HEK293 (cell line): ENCODE measurements around the gene AADACL3.

Source experiments
- CTCF ChIA-PET: fragments of 350-600 bp; formaldehyde crosslinking; extraction: SDS; loops from one replicate; lab custom pipeline; 2021; ENCODE audit warnings: antibody characterized with exemption; lab: Yijun Ruan, JAX
- POLR2A ChIA-PET: fragments of 300-600 bp; formaldehyde crosslinking; extraction: SDS; loops from one replicate; lab custom pipeline; 2020; ENCODE audit warnings: antibody characterized with exemption, inconsistent platforms; lab: Yijun Ruan, JAX
- H3K27ac ChIP-seq: fragments of 200-500 bp; sonication (Bioruptor generic); 2 replicates; pipeline ENCODE4 v1.5.1; 2014; ENCODE audit warnings: low read depth, low read length, control low read depth, inconsistent platforms; ENCODE audit errors: extremely low read depth
- H3K36me3 ChIP-seq, 2 experiments: fragments of 200-500 bp in 1 of 2; sonication (Bioruptor generic) in 1 of 2; 1 replicate in 1 of 2; 2 replicates in 1 of 2; pipeline ENCODE4 v1.5.1; 2014 to 2017; ENCODE audit warnings: inconsistent platforms in 2 of 2, low read length in 2 of 2; ENCODE audit not compliant: control insufficient read depth in 2 of 2, insufficient read depth in 1 of 2
- H3K4me1 ChIP-seq: fragments of 200-500 bp; sonication (Bioruptor generic); 2 replicates; pipeline ENCODE4 v1.5.1; 2014; ENCODE audit warnings: mild to moderate bottlenecking, low read length, inconsistent platforms; ENCODE audit not compliant: control insufficient read depth, insufficient read depth
- H3K4me3 ChIP-seq: 2 replicates; pipeline ENCODE4 v1.5.1; 2011; ENCODE audit warnings: low read depth, mild to moderate bottlenecking, control low read depth, low read length, moderate library complexity
- H3K9me3 ChIP-seq: fragments of 200-500 bp; sonication (Bioruptor generic); 2 replicates; pipeline ENCODE4 v1.5.1; 2014; ENCODE audit warnings: low read depth, low read length, inconsistent platforms; ENCODE audit not compliant: control insufficient read depth, insufficient read depth
- BCL11B ChIP-seq: fragments of 450-650 bp; formaldehyde crosslinking; IDR thresholded peaks from 2 replicates; pipeline ENCODE4 v1.5.1; 2016; ENCODE audit warnings: low read depth, missing biosample characterization, missing genetic modification characterization
- FEZF1 ChIP-seq: fragments of 450-650 bp; formaldehyde crosslinking; IDR thresholded peaks from 2 replicates; pipeline ENCODE4 v1.5.1; 2016; ENCODE audit warnings: missing biosample characterization, missing genetic modification characterization
- HOXC10 ChIP-seq: sonication (generic); formaldehyde crosslinking; IDR thresholded peaks from 2 replicates; pipeline ENCODE4 v1.8.1; 2023; ENCODE audit warnings: mild to moderate bottlenecking, missing genetic modification reagents
- SETDB1 ChIP-seq: IDR thresholded peaks from one replicate; pipeline ENCODE4 v1.6.1; 2017; ENCODE audit warnings: mild to moderate bottlenecking, low read length, moderate library complexity, mixed read lengths; ENCODE audit not compliant: insufficient read length
- TRIM28 ChIP-seq: IDR thresholded peaks from 2 replicates; pipeline ENCODE4 v1.6.1; 2011; ENCODE audit warnings: low read length, control low read depth, borderline replicate concordance
- YY1 ChIP-seq: fragments of 450-650 bp; formaldehyde crosslinking; IDR thresholded peaks from 2 replicates; pipeline ENCODE4 v1.5.1; 2018; ENCODE audit warnings: missing biosample characterization, missing genetic modification characterization
- ZFP69B ChIP-seq: fragments of 450-650 bp; formaldehyde crosslinking; IDR thresholded peaks from 2 replicates; pipeline ENCODE4 v1.5.1; 2016; ENCODE audit warnings: missing biosample characterization, missing genetic modification characterization
- ZNF146 ChIP-seq: fragments of 450-650 bp; formaldehyde crosslinking; IDR thresholded peaks from 2 replicates; pipeline ENCODE4 v1.5.1; 2016; ENCODE audit warnings: missing biosample characterization, missing genetic modification characterization
- ZNF335 ChIP-seq: fragments of 450-650 bp; formaldehyde crosslinking; conservative IDR thresholded peaks from 2 replicates; pipeline ENCODE4 v1.5.1; 2016; ENCODE audit warnings: missing biosample characterization, missing genetic modification characterization
- ZNF433 ChIP-seq: fragments of 450-650 bp; formaldehyde crosslinking; IDR thresholded peaks from 2 replicates; pipeline ENCODE4 v1.5.1; 2016; ENCODE audit warnings: missing biosample characterization, missing genetic modification characterization, low read depth
- ZNF510 ChIP-seq: fragments of 450-650 bp; formaldehyde crosslinking; IDR thresholded peaks from 2 replicates; pipeline ENCODE4 v1.5.1; 2018; ENCODE audit warnings: mild to moderate bottlenecking, missing genetic modification characterization, missing biosample characterization; ENCODE audit not compliant: insufficient replicate concordance
- ZNF521 ChIP-seq: fragments of 450-650 bp; formaldehyde crosslinking; IDR thresholded peaks from 2 replicates; pipeline ENCODE4 v1.5.1; 2017; ENCODE audit warnings: missing biosample characterization, mild to moderate bottlenecking, missing genetic modification characterization
- ZNF561 ChIP-seq: fragments of 450-650 bp; IDR thresholded peaks from 2 replicates; pipeline ENCODE4 v1.5.1; 2018; ENCODE audit warnings: missing biosample characterization, missing genetic modification characterization, borderline replicate concordance
- ZNF624 ChIP-seq: fragments of 450-650 bp; formaldehyde crosslinking; IDR thresholded peaks from 2 replicates; pipeline ENCODE4 v1.5.1; 2017; ENCODE audit warnings: missing biosample characterization, missing genetic modification characterization
- ZNF747 ChIP-seq: fragments of 450-650 bp; formaldehyde crosslinking; IDR thresholded peaks from 2 replicates; pipeline ENCODE4 v1.5.1; 2016; ENCODE audit warnings: missing biosample characterization, missing genetic modification characterization
- ZNF837 ChIP-seq: fragments of 450-650 bp; formaldehyde crosslinking; IDR thresholded peaks from 2 replicates; pipeline ENCODE4 v1.5.1; 2016; ENCODE audit warnings: missing biosample characterization, missing genetic modification characterization
- TF ChIP-seq, protein P1 (sequence below): sonication (generic); formaldehyde crosslinking; IDR thresholded peaks from 2 replicates; pipeline ENCODE4 v1.8.1; 2022; ENCODE audit warnings: mild to moderate bottlenecking, moderate library complexity, missing genetic modification reagents
- TF ChIP-seq, protein P2 (sequence below): fragments of 450-650 bp; IDR thresholded peaks from 2 replicates; pipeline ENCODE4 v1.5.1; 2018; ENCODE audit warnings: missing biosample characterization, missing genetic modification characterization
- TF ChIP-seq, protein P3 (sequence below): fragments of 450-650 bp; formaldehyde crosslinking; IDR thresholded peaks from 2 replicates; pipeline ENCODE4 v1.5.1; 2016; ENCODE audit warnings: missing biosample characterization, missing genetic modification characterization, borderline replicate concordance
- TF ChIP-seq, protein P4 (sequence below): fragments of 450-650 bp; formaldehyde crosslinking; IDR thresholded peaks from 2 replicates; pipeline ENCODE4; 2016; ENCODE audit warnings: missing biosample characterization, missing genetic modification characterization
- TF ChIP-seq, protein P5 (sequence below): IDR thresholded peaks from 2 replicates; pipeline ENCODE4 v1.6.1; 2011; ENCODE audit warnings: mild to moderate bottlenecking, low read depth, low read length, borderline replicate concordance
- TF ChIP-seq, protein P6 (sequence below): fragments of 450-650 bp; formaldehyde crosslinking; IDR thresholded peaks from 2 replicates; pipeline ENCODE4 v1.5.1; 2017; ENCODE audit warnings: missing biosample characterization, missing genetic modification characterization

Gene AADACL3

DNA sequence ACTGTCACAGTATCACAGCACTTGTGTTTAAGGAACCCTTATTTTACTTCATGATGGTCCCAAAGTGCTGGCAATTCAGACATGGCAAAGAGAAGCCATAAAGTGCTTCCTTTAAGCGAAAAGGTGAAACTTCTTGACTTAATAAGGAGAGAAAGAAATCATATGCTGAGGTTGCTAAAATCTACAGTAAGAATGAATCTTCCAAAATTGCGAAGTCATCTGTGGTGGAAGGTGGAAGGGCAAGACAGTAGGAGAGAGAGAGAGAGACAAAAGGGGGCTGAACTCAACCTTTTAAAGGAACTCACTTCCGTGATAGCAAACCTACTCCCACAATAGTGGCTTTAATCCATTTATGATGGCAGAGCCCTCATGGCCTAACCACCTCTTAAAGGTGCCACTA is 19.3 kb upstream of the AADACL3 start (continued):
- TF ChIP-seq ZFP69B (tag by site-specific recombination) (no peak), ZNF335 (no peak), ZNF624 (tag by site-specific recombination) (no peak), YY1 (tag by site-specific recombination) (no peak), ZNF510 (tag by site-specific recombination) (no peak), FEZF1 (tag by site-specific recombination) (no peak)
- TF ChIP-seq, protein P1, sequence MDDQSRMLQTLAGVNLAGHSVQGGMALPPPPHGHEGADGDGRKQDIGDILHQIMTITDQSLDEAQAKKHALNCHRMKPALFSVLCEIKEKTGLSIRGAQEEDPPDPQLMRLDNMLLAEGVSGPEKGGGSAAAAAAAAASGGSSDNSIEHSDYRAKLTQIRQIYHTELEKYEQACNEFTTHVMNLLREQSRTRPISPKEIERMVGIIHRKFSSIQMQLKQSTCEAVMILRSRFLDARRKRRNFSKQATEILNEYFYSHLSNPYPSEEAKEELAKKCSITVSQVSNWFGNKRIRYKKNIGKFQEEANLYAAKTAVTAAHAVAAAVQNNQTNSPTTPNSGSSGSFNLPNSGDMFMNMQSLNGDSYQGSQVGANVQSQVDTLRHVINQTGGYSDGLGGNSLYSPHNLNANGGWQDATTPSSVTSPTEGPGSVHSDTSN (CRISPR knock-in tag) = no peak

DNA sequence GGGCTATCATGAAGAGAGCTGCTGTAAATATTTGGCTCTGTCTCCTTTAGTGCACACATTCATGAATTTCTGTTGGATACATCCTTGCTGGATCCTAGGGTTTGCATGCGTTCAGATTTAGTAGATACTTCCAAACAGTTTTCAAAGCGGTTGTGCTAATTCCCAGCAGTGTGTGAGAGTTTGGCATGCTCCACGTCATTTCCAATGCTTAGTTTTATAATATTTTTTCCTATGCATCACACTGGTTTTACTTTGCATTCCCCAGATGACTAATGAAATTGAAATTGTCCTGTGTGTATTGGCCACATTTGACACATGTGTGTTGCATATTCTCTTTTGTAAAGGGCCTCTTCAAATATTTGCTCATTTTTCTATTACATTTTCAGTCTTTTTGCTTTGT is 18.5 kb upstream of the AADACL3 start:
- Histone ChIP-seq H3K36me3 (no peaks in the 10 kb centered on the region), H3K4me1 (no peaks in the 10 kb centered on the region), H3K9me3 (no peaks in the 10 kb centered on the region), H3K4me3 (no peak overlapping the region), H3K27ac (no peak overlapping the region)
- CTCF ChIA-PET = no interaction called here
- no peak for TF ChIP-seq ZNF561 (tag by site-specific recombination)
- POLR2A ChIA-PET = no interaction called here

DNA sequence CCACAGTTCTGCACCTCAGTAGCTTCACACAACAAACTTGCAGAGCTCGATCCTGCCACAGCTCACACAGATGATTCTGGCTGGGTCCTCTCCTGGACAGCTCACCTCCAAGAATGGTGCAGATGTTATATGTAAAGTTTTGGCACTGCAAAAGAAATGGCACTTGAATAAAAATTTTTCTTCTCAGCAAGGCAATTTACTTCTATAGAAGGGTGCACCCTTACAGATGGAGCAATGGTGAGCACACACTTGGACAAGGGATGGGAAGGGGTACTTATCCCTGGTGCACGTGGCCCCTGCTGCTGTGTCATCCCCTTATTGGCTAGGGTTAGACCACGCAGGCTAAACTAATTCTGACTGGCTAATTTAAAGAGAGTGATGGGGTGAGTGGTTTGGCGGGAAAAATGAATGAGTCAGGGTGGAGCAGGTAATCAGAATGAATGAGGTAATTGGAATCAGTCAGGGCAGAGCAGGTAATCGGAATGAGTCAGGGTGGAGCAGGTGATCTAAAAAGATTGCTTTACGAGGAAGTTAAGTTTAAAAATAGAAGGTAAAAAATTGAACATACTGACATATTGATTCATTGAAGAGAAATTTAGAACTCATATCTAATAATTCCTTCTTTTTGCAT is 12.0 kb upstream of the AADACL3 start:
- no peaks in the 10 kb centered on the region for H3K4me1 ChIP-seq
- no peak overlapping the region for H3K4me3 ChIP-seq
- H3K36me3 ChIP-seq = no peaks in the 10 kb centered on the region
- H3K9me3 ChIP-seq = no peaks in the 10 kb centered on the region
- H3K27ac ChIP-seq = no peak overlapping the region
- CTCF ChIA-PET = no interaction called here
- TF ChIP-seq ZNF837 (tag by site-specific recombination) (no peak), SETDB1 (peak; percentile 91)
- POLR2A ChIA-PET = no interaction called here

DNA sequence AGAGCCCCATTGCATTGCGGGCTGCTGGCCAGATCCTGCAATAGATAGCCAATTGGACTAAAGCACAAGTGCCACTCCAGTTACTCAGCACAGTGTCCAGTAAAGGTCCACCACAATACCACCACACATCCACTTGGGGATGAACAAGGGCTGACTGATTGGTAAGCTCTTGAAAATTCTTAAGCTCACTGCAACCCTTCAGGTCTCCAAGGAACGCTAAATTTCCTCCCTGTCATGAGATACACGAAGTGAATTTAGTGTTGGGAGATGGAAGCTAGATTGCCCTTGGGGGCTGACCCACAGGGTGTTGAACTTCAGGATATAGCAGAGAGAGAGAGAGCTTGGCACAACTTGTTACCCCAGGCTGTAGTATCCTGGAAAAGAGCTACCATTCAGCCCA is 9.8 kb upstream of the AADACL3 start:
- Histone ChIP-seq H3K4me3 (no peak overlapping the region), H3K9me3 (no peaks in the 10 kb centered on the region)
- TF ChIP-seq ZNF521 (tag by site-specific recombination) (no peak), HOXC10 (no peak), ZNF433 (tag by site-specific recombination) (no peak), BCL11B (tag by site-specific recombination) (no peak), ZNF747 (tag by site-specific recombination) (no peak), ZNF146 (tag by site-specific recombination) (no peak), TRIM28 (no peak)
- TF ChIP-seq, protein P2, sequence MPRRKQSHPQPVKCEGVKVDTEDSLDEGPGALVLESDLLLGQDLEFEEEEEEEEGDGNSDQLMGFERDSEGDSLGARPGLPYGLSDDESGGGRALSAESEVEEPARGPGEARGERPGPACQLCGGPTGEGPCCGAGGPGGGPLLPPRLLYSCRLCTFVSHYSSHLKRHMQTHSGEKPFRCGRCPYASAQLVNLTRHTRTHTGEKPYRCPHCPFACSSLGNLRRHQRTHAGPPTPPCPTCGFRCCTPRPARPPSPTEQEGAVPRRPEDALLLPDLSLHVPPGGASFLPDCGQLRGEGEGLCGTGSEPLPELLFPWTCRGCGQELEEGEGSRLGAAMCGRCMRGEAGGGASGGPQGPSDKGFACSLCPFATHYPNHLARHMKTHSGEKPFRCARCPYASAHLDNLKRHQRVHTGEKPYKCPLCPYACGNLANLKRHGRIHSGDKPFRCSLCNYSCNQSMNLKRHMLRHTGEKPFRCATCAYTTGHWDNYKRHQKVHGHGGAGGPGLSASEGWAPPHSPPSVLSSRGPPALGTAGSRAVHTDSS = no peak
- TF ChIP-seq, protein P3, sequence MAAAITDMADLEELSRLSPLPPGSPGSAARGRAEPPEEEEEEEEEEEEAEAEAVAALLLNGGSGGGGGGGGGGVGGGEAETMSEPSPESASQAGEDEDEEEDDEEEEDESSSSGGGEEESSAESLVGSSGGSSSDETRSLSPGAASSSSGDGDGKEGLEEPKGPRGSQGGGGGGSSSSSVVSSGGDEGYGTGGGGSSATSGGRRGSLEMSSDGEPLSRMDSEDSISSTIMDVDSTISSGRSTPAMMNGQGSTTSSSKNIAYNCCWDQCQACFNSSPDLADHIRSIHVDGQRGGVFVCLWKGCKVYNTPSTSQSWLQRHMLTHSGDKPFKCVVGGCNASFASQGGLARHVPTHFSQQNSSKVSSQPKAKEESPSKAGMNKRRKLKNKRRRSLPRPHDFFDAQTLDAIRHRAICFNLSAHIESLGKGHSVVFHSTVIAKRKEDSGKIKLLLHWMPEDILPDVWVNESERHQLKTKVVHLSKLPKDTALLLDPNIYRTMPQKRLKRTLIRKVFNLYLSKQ (tag by site-specific recombination) = no peak
- TF ChIP-seq, protein P4, sequence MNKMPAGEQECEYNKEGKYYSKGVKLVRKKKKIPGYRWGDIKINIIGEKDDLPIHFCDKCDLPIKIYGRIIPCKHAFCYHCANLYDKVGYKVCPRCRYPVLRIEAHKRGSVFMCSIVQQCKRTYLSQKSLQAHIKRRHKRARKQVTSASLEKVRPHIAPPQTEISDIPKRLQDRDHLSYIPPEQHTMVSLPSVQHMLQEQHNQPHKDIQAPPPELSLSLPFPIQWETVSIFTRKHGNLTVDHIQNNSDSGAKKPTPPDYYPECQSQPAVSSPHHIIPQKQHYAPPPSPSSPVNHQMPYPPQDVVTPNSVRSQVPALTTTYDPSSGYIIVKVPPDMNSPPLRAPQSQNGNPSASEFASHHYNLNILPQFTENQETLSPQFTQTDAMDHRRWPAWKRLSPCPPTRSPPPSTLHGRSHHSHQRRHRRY = no peak
- TF ChIP-seq, protein P5, sequence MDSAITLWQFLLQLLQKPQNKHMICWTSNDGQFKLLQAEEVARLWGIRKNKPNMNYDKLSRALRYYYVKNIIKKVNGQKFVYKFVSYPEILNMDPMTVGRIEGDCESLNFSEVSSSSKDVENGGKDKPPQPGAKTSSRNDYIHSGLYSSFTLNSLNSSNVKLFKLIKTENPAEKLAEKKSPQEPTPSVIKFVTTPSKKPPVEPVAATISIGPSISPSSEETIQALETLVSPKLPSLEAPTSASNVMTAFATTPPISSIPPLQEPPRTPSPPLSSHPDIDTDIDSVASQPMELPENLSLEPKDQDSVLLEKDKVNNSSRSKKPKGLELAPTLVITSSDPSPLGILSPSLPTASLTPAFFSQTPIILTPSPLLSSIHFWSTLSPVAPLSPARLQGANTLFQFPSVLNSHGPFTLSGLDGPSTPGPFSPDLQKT = no peak
- TF ChIP-seq, protein P6, sequence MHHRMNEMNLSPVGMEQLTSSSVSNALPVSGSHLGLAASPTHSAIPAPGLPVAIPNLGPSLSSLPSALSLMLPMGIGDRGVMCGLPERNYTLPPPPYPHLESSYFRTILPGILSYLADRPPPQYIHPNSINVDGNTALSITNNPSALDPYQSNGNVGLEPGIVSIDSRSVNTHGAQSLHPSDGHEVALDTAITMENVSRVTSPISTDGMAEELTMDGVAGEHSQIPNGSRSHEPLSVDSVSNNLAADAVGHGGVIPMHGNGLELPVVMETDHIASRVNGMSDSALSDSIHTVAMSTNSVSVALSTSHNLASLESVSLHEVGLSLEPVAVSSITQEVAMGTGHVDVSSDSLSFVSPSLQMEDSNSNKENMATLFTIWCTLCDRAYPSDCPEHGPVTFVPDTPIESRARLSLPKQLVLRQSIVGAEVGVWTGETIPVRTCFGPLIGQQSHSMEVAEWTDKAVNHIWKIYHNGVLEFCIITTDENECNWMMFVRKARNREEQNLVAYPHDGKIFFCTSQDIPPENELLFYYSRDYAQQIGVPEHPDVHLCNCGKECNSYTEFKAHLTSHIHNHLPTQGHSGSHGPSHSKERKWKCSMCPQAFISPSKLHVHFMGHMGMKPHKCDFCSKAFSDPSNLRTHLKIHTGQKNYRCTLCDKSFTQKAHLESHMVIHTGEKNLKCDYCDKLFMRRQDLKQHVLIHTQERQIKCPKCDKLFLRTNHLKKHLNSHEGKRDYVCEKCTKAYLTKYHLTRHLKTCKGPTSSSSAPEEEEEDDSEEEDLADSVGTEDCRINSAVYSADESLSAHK = no peak
- TF ChIP-seq, all 188 proteins: peak for 0
- ChIA-PET POLR2A (no interaction called here), CTCF (no interaction called here)
- H3K36me3 ChIP-seq = no peaks in the 10 kb centered on the region
- H3K27ac ChIP-seq = no peak overlapping the region
- no peaks in the 10 kb centered on the region for H3K4me1 ChIP-seq
